ENCODE measurements around the gene PDE4D.

DNA sequence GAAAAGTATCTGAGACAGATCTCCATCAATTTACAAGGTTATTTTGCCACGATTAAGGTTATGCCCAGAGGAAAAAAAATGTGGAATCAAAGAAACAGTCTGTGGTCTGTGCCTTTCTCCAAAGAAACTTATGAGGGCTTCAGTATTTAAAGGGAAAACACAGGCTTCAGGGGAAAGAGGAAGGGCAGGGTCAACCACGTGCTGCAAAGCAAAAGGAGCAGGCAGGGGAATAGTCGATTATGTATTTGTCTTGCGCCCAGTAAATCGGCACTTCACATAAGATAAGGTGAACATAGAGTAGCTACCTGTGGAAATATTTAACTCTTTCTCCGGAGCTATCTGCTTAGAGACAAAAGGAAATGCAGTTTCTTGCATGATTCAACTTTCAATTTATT, 967.0 kb downstream of the PDE4D start:
- TF ChIP-seq POLR2A (IDR thresholded peaks at IDR 0.05; ENCODE audit: low read depth, low read length): no peak
- TF ChIP-seq POLR2AphosphoS5 (IDR thresholded peaks at IDR 0.05; ENCODE audit: low read depth, low read length): no peak
- no peak for TF ChIP-seq PAX5 (IDR thresholded peaks at IDR 0.05; ENCODE audit: insufficient read depth, low read length, severe bottlenecking)
- TF ChIP-seq TAF1 (IDR thresholded peaks at IDR 0.05; ENCODE audit: low read depth, low read length): no peak
- no peak for TF ChIP-seq SPI1 (IDR thresholded peaks at IDR 0.05; ENCODE audit: low read depth, low read length)
